GM23338 (cell line): ENCODE results near the gene VENTX. TPM values are rescaled to one million over a fixed set of nuclear protein-coding genes. Genes with fewer than 3 reads are reported as not detected.

Experiments
- ATAC-seq: fragments of 200-7000 bp; cut with Tn5 transposase; 3 replicates; pipeline ENCODE4 v1.9.1; 2020
- DNase-seq: peaks from one replicate; pipeline ENCODE4 v3.0.0-alpha.2; 2015; ENCODE audit warnings: low spot score
- H2AFZ ChIP-seq: fragments of 200-600 bp; sonication (generic); 2 replicates; pipeline ENCODE4 v1.8.0; 2016; ENCODE audit warnings: antibody characterized with exemption, mild to moderate bottlenecking, moderate library complexity
- H3F3A ChIP-seq: fragments of 200-600 bp; sonication (generic); replicated peaks from 2 replicates; pipeline ENCODE4 v1.8.0; 2017; ENCODE audit warnings: antibody characterized with exemption, mixed run types, low read depth
- H3K27ac ChIP-seq: fragments of 200-600 bp; sonication (generic); 2 replicates; pipeline ENCODE4 v1.6.1; 2016; ENCODE audit warnings: low read depth
- H3K27me3 ChIP-seq: fragments of 200-600 bp; sonication (generic); 2 replicates; pipeline ENCODE4 v1.8.0; 2016; ENCODE audit warnings: mild to moderate bottlenecking, mixed run types, moderate library complexity; ENCODE audit not compliant: insufficient read depth
- H3K36me3 ChIP-seq: fragments of 200-600 bp; sonication (generic); 2 replicates; pipeline ENCODE4 v1.8.0; 2016; ENCODE audit warnings: mild to moderate bottlenecking; ENCODE audit not compliant: insufficient read depth
- H3K4me1 ChIP-seq: fragments of 200-600 bp; sonication (generic); 2 replicates; pipeline ENCODE4 v1.8.0; 2016; ENCODE audit warnings: mild to moderate bottlenecking, moderate library complexity; ENCODE audit not compliant: insufficient read depth
- H3K4me2 ChIP-seq: fragments of 200-600 bp; sonication (generic); 2 replicates; pipeline ENCODE4 v1.7.1; 2017; ENCODE audit warnings: mixed run types
- H3K4me3 ChIP-seq: fragments of 200-600 bp; sonication (generic); 2 replicates; pipeline ENCODE4 v1.6.1; 2016; ENCODE audit warnings: mixed run types
- H3K79me2 ChIP-seq: fragments of 200-600 bp; sonication (generic); replicated peaks from 2 replicates; pipeline ENCODE4 v1.8.0; 2017; ENCODE audit warnings: mild to moderate bottlenecking; ENCODE audit not compliant: insufficient read depth
- H3K9me2 ChIP-seq: fragments of 200-600 bp; sonication (generic); 2 replicates; pipeline ENCODE4 v1.8.0; 2017; ENCODE audit not compliant: insufficient read depth
- H4K20me1 ChIP-seq: fragments of 200-600 bp; sonication (generic); replicated peaks from 2 replicates; pipeline ENCODE4 v1.8.0; 2017; ENCODE audit warnings: mild to moderate bottlenecking; ENCODE audit not compliant: insufficient read depth
- H3K27ac Mint-ChIP-seq: 2 replicates; pipeline ENCODE4 v1.8.0; 2020; ENCODE audit warnings: inconsistent platforms, mild to moderate bottlenecking, moderate library complexity, mixed read lengths
- H3K27me3 Mint-ChIP-seq: 3 replicates; pipeline ENCODE4 v1.8.0; 2022; ENCODE audit warnings: low read depth, mild to moderate bottlenecking, moderate library complexity, mixed read lengths, inconsistent platforms; ENCODE audit not compliant: insufficient read depth, poor library complexity
- H3K36me3 Mint-ChIP-seq: 3 replicates; pipeline ENCODE4 v1.8.0; 2021; ENCODE audit warnings: low read depth, mild to moderate bottlenecking, inconsistent platforms, moderate library complexity, mixed read lengths
- H3K4me1 Mint-ChIP-seq: 3 replicates; pipeline ENCODE4 v1.8.0; 2020; ENCODE audit warnings: mild to moderate bottlenecking, inconsistent platforms, mixed read lengths
- H3K4me3 Mint-ChIP-seq: 3 replicates; pipeline ENCODE4 v1.8.0; 2021; ENCODE audit warnings: moderate library complexity, mild to moderate bottlenecking, inconsistent platforms, mixed read lengths
- H3K9me3 Mint-ChIP-seq: 3 replicates; pipeline ENCODE4 v1.8.0; 2020; ENCODE audit warnings: moderate library complexity, mild to moderate bottlenecking, inconsistent platforms, mixed read lengths
- CREB1 ChIP-seq: fragments of 250-450 bp; sonication (Bioruptor Pico); IDR thresholded peaks from 2 replicates; pipeline ENCODE4 v1.5.0; 2020; ENCODE audit warnings: low read depth, mild to moderate bottlenecking, moderate library complexity
- CTCF ChIP-seq, 2 experiments: fragments of 200-600 bp in 1 of 2; sonication (generic) in 1 of 2; conservative IDR thresholded peaks; 2 replicates each; pipeline versions ENCODE4 v1.5.1 to v1.6.1; 2016 to 2017; ENCODE audit warnings: antibody characterized with exemption in 2 of 2, low read depth in 2 of 2, mild to moderate bottlenecking in 2 of 2, moderate library complexity in 1 of 2
- EZH2 ChIP-seq: fragments of 200-600 bp; sonication (generic); IDR thresholded peaks from one replicate; pipeline ENCODE4 v1.8.0; 2017; ENCODE audit warnings: antibody characterized with exemption, mild to moderate bottlenecking, low read depth; ENCODE audit not compliant: unreplicated experiment
- EZH2phosphoT487 ChIP-seq: fragments of 200-600 bp; sonication (generic); IDR thresholded peaks from one replicate; pipeline ENCODE4 v1.8.1; 2018; ENCODE audit warnings: antibody characterized with exemption; ENCODE audit not compliant: unreplicated experiment
- JUNB ChIP-seq: IDR thresholded peaks from one replicate; pipeline ENCODE4 v1.6.1; 2016; ENCODE audit warnings: antibody characterized with exemption; ENCODE audit not compliant: unreplicated experiment
- NANOG ChIP-seq: IDR thresholded peaks from 2 replicates; pipeline ENCODE4 v1.6.1; 2016; ENCODE audit warnings: antibody characterized with exemption, borderline replicate concordance
- POLR2AphosphoS5 ChIP-seq: IDR thresholded peaks from 2 replicates; pipeline ENCODE4 v1.6.1; 2016; ENCODE audit warnings: antibody characterized with exemption, low read depth
- STAT1 ChIP-seq: IDR thresholded peaks from one replicate; pipeline ENCODE4 v1.6.1; 2016; ENCODE audit warnings: antibody characterized with exemption; ENCODE audit not compliant: unreplicated experiment
- ZNF114 ChIP-seq: fragments of 250-450 bp; sonication (Bioruptor Pico); IDR thresholded peaks from 2 replicates; pipeline ENCODE4 v1.5.0; 2020; ENCODE audit warnings: mild to moderate bottlenecking, moderate library complexity
- ZNF331 ChIP-seq: fragments of 250-450 bp; sonication (Bioruptor Pico); IDR thresholded peaks from 2 replicates; pipeline ENCODE4 v1.5.0; 2020; ENCODE audit warnings: low read depth, mild to moderate bottlenecking, moderate library complexity
- ZNF462 ChIP-seq: fragments of 250-450 bp; sonication (Bioruptor Pico); IDR thresholded peaks from 2 replicates; pipeline ENCODE4 v1.5.0; 2020; ENCODE audit warnings: mild to moderate bottlenecking, moderate library complexity
- polyA plus RNA-seq: library from polyadenylated mRNA; unstranded; fragments of >200 nt; fragmentation: Nextera tagmentation; extraction: Ambion mirVana; gene quantifications from 2 replicates; pipeline ENCODE4 v1.2.1, GENCODE V29; 2016
- total RNA-seq: library from RNA; depleted of rRNA; stranded (reverse); fragments of >200 nt; shearing (Covaris generic); gene quantifications from 2 replicates; pipeline ENCODE4 v1.2.3, GENCODE V29; 2014
- TF ChIP-seq, protein P1 (sequence below): IDR thresholded peaks from 2 replicates; pipeline ENCODE4 v1.6.1; 2016; ENCODE audit warnings: antibody characterized with exemption
- TF ChIP-seq, protein P2 (sequence below): IDR thresholded peaks from one replicate; pipeline ENCODE4 v1.6.1; 2018; ENCODE audit warnings: antibody characterized with exemption; ENCODE audit not compliant: unreplicated experiment

Gene VENTX
- total and polyA plus RNA-seq, 2 experiments from 2014 or later, result 4.8 to 8.1 TPM

DNA sequence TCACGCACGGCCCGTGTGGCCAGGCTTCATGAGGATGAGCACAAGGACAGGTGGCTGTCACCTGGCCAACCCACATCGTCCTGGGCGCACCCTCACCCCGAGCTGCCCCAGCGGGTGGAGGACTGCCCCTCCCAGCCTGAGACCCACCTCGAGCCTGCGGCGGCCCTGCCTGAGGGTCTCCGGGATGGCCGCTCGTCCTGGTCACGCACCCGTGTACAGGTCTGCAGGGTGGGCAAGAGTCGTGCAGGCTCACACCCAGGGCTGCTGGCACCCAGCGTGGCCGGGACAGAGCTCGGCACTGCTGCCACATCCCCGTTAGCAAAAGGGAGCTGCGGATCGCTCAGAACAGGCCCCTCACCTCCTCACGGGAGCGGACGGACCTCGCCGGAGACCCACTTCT lies 22.1 kb upstream of the VENTX start:
- no peaks in the 10 kb centered on the region; the same call in 2 of the 3 replicates for H3K9me3 Mint-ChIP-seq
- H3K27me3 Mint-ChIP-seq, result peaks cover 7% of the 10 kb centered on the region
- no peak overlapping the region for H3K27ac Mint-ChIP-seq
- no peak overlapping the region for H2AFZ ChIP-seq
- DNase-seq (no peak), ATAC-seq (no peak)
- no peak overlapping the region for H3K27ac ChIP-seq
- 0 out of 2 replicates have a peak, but pooled peaks cover 4% of the 10 kb centered on the region for H3K4me1 ChIP-seq
- no peaks in the 10 kb centered on the region for H4K20me1 ChIP-seq
- H3K4me1 Mint-ChIP-seq, result peaks cover 3% of the 10 kb centered on the region
- H3K27me3 ChIP-seq, result no peaks in the 10 kb centered on the region
- peaks cover 9% of the 10 kb centered on the region; the same call in 1 of the 2 replicates for H3F3A ChIP-seq
- H3K36me3 Mint-ChIP-seq, result peaks cover 3% of the 10 kb centered on the region; the same call in 1 of the 3 replicates
- H3K9me2 ChIP-seq, result no peaks in the 10 kb centered on the region
- no peak overlapping the region for H3K4me3 Mint-ChIP-seq
- H3K79me2 ChIP-seq, result no peaks in the 10 kb centered on the region
- no peaks in the 10 kb centered on the region for H3K36me3 ChIP-seq
- no peak overlapping the region for H3K4me2 ChIP-seq
- H3K4me3 ChIP-seq, result no peak overlapping the region
- TF ChIP-seq, protein P1, sequence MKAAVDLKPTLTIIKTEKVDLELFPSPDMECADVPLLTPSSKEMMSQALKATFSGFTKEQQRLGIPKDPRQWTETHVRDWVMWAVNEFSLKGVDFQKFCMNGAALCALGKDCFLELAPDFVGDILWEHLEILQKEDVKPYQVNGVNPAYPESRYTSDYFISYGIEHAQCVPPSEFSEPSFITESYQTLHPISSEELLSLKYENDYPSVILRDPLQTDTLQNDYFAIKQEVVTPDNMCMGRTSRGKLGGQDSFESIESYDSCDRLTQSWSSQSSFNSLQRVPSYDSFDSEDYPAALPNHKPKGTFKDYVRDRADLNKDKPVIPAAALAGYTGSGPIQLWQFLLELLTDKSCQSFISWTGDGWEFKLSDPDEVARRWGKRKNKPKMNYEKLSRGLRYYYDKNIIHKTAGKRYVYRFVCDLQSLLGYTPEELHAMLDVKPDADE, result no peak
- TF ChIP-seq ZNF331 (CRISPR knock-in tag) (no peak), CTCF (conservative IDR thresholded peaks at IDR 0.05; ENCODE audit: low read depth in 2 of 2) (no peak), STAT1 (no peak), NANOG (no peak), POLR2AphosphoS5 (no peak), CREB1 (CRISPR knock-in tag) (no peak), JUNB (no peak), ZNF462 (no peak), EZH2 (no peak), ZNF114 (CRISPR knock-in tag) (no peak), EZH2phosphoT487 (no peak)
- TF ChIP-seq, protein P2, sequence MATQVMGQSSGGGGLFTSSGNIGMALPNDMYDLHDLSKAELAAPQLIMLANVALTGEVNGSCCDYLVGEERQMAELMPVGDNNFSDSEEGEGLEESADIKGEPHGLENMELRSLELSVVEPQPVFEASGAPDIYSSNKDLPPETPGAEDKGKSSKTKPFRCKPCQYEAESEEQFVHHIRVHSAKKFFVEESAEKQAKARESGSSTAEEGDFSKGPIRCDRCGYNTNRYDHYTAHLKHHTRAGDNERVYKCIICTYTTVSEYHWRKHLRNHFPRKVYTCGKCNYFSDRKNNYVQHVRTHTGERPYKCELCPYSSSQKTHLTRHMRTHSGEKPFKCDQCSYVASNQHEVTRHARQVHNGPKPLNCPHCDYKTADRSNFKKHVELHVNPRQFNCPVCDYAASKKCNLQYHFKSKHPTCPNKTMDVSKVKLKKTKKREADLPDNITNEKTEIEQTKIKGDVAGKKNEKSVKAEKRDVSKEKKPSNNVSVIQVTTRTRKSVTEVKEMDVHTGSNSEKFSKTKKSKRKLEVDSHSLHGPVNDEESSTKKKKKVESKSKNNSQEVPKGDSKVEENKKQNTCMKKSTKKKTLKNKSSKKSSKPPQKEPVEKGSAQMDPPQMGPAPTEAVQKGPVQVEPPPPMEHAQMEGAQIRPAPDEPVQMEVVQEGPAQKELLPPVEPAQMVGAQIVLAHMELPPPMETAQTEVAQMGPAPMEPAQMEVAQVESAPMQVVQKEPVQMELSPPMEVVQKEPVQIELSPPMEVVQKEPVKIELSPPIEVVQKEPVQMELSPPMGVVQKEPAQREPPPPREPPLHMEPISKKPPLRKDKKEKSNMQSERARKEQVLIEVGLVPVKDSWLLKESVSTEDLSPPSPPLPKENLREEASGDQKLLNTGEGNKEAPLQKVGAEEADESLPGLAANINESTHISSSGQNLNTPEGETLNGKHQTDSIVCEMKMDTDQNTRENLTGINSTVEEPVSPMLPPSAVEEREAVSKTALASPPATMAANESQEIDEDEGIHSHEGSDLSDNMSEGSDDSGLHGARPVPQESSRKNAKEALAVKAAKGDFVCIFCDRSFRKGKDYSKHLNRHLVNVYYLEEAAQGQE, result no peak
